ENCODE measurements around the gene PLAAT5. TPM values are rescaled to one million over a fixed set of nuclear protein-coding genes. Genes with fewer than 3 reads are reported as not detected.
A peak's percentile ranks its signal among the peaks of the same experiment; 100 is the strongest.
"Not testable (repeated sequence)": the region's sequence is repeated elsewhere in the genome, so short reads cannot be mapped to it uniquely, and the experiment has no call there.

PLAAT5 gene
- total RNA-seq, 2 donors from 2014 or later: 0.11 TPM; not detected in 1

DNA sequence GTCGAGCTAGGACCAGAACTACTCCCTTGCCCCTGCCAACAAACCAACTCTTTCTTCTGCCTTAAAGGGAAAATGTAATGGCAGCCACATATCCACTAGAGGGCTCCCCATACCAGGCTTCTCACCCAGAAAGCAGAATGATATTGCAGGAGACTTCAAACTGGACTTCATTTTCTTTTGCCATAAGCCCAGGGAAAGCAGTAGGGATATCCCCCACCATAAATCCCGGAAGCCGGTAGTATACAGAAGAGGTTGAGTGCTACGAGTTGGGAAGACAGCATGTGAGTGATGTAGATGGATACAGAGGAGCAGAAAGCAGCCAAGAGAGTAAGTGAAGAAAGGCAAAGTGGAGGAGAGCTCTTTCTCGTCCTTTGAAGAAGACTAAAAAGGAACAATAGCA is 12.1 kb downstream of the PLAAT5 start:
- H3K4me1 Mint-ChIP-seq: no peaks in the 10 kb centered on the region
- H3K36me3 Mint-ChIP-seq (ENCODE audit: low read depth): no peaks in the 10 kb centered on the region
- H3K9me3 Mint-ChIP-seq: peaks cover 6% of the 10 kb centered on the region

DNA sequence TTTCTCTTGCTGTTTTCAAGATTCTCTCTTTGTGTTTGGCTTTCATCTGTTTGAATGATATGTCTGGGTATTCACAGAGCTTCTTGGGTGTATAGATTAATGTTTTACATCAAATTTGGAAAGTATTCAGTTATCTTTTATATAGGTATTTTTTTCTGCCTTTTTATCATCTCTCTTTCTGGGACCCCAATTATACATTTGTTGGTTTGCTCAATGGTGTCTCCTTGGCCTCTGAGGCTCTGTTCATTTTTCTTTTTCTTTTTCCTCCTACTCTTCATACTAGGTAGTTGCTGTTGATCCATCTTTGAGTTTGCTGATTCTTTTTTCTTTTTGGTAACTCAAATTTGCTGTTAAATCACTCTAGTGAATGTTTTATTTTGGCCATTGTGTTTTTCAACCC is 14.3 kb downstream of the PLAAT5 start:
- peaks cover 6% of the 10 kb centered on the region for H3K9me3 Mint-ChIP-seq
- no peak for ATAC-seq (replicated peaks)
- H3K27ac Mint-ChIP-seq: no peak overlapping the region
- no peaks in the 10 kb centered on the region for H3K4me1 Mint-ChIP-seq
- H3K27me3 Mint-ChIP-seq: peaks cover 6% of the 10 kb centered on the region
- no peaks in the 10 kb centered on the region for H3K36me3 Mint-ChIP-seq (ENCODE audit: low read depth)
- no peak overlapping the region for H3K4me3 Mint-ChIP-seq

More for the DNA sequence above, 12.1 kb downstream of the PLAAT5 start:
- Mint-ChIP-seq H3K4me3 (no peak overlapping the region), H3K27me3 (peaks cover 11% of the 10 kb centered on the region), H3K27ac (no peak overlapping the region)
- ATAC-seq (replicated peaks): peak; percentile 75

DNA sequence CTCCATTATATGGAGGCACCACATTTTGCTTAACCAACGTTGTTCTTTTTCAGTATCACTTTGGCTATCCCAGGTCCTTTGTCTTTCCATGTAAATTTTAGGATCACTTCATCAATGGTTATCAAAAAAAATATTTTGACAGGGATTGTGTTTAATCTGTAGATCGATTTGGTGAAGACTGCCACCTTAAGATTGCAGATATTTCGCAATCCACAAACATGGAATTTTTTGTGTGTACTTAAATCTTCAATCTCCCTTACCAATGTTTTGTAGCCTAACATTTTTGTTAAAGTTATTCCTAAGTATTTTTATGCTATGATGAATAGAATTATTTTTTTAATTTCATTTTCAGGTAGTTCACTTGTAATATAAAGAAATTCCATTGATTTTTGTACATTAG is 18.6 kb downstream of the PLAAT5 start:
- ATAC-seq (replicated peaks): no peak
- peaks cover 11% of the 10 kb centered on the region for H3K27me3 Mint-ChIP-seq
- no peak overlapping the region for H3K27ac Mint-ChIP-seq
- no peaks in the 10 kb centered on the region for H3K4me1 Mint-ChIP-seq
- no peak overlapping the region for H3K4me3 Mint-ChIP-seq
- H3K9me3 Mint-ChIP-seq: peaks cover 6% of the 10 kb centered on the region
- H3K36me3 Mint-ChIP-seq (ENCODE audit: low read depth): no peaks in the 10 kb centered on the region

DNA sequence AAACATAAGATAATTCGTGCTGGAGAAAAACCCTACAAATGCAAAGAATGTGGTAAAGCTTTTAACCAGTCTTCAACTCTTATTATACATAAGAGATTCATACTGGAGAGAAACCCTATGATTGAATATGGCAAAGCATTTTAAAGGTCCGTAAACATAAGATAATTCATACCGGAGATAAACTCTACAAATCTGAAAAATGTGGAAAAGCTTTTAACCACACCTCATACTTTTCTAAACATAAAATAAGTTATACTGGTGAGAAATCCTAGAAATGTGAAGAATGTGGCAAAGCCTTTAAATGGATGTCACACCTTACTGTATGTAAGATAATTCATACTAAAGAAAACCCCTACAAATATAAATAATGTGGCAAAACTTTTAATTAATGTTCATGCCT is 20.7 kb downstream of the PLAAT5 start:
- Mint-ChIP-seq H3K9me3 (no peaks in the 10 kb centered on the region), H3K36me3 (ENCODE audit: low read depth) (no peaks in the 10 kb centered on the region), H3K4me1 (no peaks in the 10 kb centered on the region), H3K27me3 (peaks cover 5% of the 10 kb centered on the region), H3K4me3 (no peak overlapping the region), H3K27ac (no peak overlapping the region)
- ATAC-seq (replicated peaks): no peak

DNA sequence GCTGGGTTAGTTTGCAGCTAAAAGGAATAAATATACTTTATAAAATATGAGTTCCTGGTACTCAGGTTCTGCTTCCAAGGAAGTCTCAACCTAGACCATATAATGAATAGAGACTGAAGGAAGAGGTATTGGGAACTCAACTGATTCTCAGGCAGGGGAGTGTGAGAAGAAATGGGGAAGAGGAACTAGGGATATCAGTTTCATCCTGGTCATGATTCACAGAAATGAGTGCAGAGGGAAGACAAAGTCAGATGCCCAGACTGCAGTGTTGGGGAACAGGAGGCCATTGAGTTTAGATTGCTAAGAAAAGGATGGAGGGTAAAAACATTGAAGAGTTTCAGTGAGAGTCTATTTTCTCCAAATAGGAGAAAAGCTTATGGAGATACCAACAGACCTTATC is 28.8 kb downstream of the PLAAT5 start:
- Mint-ChIP-seq H3K27ac (no peak overlapping the region), H3K36me3 (ENCODE audit: low read depth) (no peaks in the 10 kb centered on the region), H3K4me1 (no peaks in the 10 kb centered on the region), H3K27me3 (peaks cover 22% of the 10 kb centered on the region), H3K9me3 (no peaks in the 10 kb centered on the region), H3K4me3 (no peak overlapping the region)
- no peak for ATAC-seq (replicated peaks)

DNA sequence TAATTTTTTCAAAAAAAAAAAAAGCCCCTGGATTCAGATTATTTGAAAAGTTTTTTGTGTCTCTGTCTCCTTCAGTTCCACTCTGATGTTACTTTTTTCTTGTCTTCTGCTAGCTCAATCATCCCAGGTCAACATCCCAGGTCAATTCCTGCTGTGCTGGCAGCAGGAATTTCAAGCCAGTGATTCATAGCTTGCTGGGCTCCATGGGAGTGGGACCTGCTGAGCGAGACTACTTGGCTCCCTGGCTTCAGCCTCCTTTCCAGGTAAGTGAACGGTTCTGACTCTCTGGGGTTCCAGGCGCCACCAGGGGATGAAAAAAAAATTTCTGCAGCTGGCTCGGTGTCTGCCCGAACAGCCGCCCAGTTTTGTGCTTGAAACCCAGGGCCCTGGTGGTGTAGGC is 31.4 kb downstream of the PLAAT5 start:
- H3K9me3 Mint-ChIP-seq: no peaks in the 10 kb centered on the region
- H3K36me3 Mint-ChIP-seq (ENCODE audit: low read depth): no peaks in the 10 kb centered on the region
- peaks cover 22% of the 10 kb centered on the region for H3K27me3 Mint-ChIP-seq
- ATAC-seq (replicated peaks): no peak
- H3K27ac Mint-ChIP-seq: no peak overlapping the region
- H3K4me3 Mint-ChIP-seq: no peak overlapping the region
- no peaks in the 10 kb centered on the region for H3K4me1 Mint-ChIP-seq

DNA sequence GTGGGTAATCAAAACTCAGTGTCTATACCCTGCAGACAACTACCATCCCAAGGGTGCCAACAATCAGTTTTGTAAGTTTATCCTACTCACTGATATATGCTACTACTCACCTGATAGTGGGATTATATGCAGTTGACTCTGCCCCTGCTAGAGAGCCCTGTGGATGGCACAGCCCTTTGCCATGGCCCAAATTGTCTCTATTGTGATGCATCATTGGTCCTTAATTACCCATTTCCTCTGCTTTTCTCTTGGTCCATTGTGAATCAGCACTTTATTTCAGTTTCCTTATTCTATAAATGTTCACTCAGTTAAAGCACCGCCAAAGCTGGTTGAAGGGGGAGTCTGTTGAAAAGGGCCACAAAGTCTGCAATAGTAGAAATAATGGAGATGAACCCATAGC is 42.3 kb downstream of the PLAAT5 start:
- peaks cover under 1% of the 10 kb centered on the region for H3K4me1 Mint-ChIP-seq
- no peaks in the 10 kb centered on the region for H3K36me3 Mint-ChIP-seq (ENCODE audit: low read depth)

DNA sequence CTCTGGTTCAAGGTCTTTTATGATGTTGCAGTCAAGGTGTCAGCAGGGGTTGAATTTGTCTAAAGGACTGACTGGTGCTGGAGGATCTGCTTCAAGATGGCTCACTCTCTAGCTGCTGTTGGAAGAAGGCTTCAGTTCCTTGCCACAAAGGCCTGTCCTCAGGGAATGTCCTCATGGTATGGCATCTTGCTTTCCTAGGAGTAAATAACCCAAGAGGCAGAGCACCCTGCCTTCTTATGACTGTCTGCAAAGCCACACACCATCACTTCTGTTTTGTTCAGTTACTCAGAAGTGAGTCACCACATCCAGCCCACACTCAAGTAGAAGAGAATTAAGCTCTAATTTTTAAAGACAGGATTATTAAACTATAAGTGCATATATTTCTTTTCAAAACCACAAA is 45.2 kb downstream of the PLAAT5 start:
- H3K36me3 Mint-ChIP-seq (ENCODE audit: low read depth): no peaks in the 10 kb centered on the region
- ATAC-seq (replicated peaks): peak; percentile 61
- no peaks in the 10 kb centered on the region for H3K9me3 Mint-ChIP-seq
- no peaks in the 10 kb centered on the region for H3K27me3 Mint-ChIP-seq
- H3K27ac Mint-ChIP-seq: peak overlapping the region; percentile 35
- peak overlapping the region; percentile 17 for H3K4me3 Mint-ChIP-seq
- H3K4me1 Mint-ChIP-seq: peaks cover 8% of the 10 kb centered on the region

More for the DNA sequence above, 42.3 kb downstream of the PLAAT5 start:
- Mint-ChIP-seq H3K27me3 (no peaks in the 10 kb centered on the region), H3K27ac (no peak overlapping the region), H3K9me3 (no peaks in the 10 kb centered on the region), H3K4me3 (no peak overlapping the region)
- ATAC-seq (replicated peaks): no peak

DNA sequence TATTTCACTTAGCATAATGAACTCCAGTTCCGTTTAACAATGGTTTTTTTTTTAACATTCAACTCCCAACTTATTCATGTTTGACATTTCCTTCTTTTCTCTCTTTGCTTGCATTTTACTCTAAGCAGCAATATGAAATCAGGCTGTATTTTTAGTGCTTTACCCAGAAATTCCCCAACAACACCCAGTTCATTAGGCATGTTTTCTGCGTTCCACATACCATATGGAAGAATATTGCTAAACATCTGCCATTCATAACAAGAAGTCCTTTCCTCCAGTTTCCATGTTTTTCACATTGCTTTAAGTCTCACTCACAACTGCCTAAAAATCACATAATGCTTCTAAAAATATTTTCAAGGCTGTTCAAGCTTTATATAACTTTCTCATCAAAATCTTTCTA is 45.8 kb downstream of the PLAAT5 start:
- no peaks in the 10 kb centered on the region for H3K9me3 Mint-ChIP-seq
- H3K4me3 Mint-ChIP-seq: peak overlapping the region; percentile 17
- H3K4me1 Mint-ChIP-seq: peaks cover 8% of the 10 kb centered on the region
- peak overlapping the region; percentile 35 for H3K27ac Mint-ChIP-seq
- no peaks in the 10 kb centered on the region for H3K36me3 Mint-ChIP-seq (ENCODE audit: low read depth)
- no peak for ATAC-seq (replicated peaks)
- H3K27me3 Mint-ChIP-seq: no peaks in the 10 kb centered on the region

DNA sequence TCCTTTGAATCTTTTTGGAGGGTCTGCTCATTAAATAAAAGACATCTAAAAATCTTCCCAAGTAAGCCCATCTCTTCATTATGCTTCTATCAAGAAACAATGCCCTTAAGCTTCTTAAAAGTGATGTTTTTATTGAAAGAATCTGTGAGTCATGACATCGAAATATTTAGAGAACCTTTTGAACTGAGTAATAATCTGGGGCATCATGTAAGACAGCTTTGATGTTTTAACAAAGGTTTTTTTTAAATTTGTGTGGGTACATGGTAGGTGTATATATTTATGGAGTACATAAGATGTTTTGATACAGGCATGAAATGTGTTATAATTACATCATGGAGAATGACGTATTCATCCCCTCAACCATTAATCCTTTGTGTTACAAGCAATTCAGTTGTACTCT is 46.8 kb downstream of the PLAAT5 start:
- H3K9me3 Mint-ChIP-seq: no peaks in the 10 kb centered on the region
- no peaks in the 10 kb centered on the region for H3K27me3 Mint-ChIP-seq
- peaks cover 8% of the 10 kb centered on the region for H3K4me1 Mint-ChIP-seq
- no peaks in the 10 kb centered on the region for H3K36me3 Mint-ChIP-seq (ENCODE audit: low read depth)
- H3K4me3 Mint-ChIP-seq: no peak overlapping the region
- ATAC-seq (replicated peaks): peak; percentile 60
- H3K27ac Mint-ChIP-seq: peak overlapping the region; percentile 92

DNA sequence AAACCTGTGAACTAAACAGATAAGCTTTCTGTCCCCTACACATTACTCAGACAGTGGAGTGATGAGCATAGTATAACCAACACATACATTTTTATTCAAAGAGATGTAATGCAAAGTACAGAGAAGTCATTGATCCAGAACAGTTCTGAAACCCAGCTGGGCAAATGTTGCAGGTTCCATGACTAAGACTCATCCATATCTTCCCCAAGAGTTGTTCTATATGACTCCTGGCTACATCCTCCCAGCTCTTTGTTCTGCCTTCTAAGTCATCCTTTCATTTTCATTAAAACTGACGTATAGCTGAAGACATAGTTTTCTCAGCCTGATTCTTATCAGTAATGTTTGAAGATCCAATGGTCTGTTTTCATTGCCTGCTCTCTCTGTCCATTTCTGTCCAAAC is 47.3 kb downstream of the PLAAT5 start:
- Mint-ChIP-seq H3K27ac (peak overlapping the region; percentile 92), H3K4me1 (peaks cover 8% of the 10 kb centered on the region), H3K9me3 (no peaks in the 10 kb centered on the region), H3K4me3 (no peak overlapping the region), H3K36me3 (ENCODE audit: low read depth) (no peaks in the 10 kb centered on the region), H3K27me3 (no peaks in the 10 kb centered on the region)
- peak; percentile 91 for ATAC-seq (replicated peaks)

DNA sequence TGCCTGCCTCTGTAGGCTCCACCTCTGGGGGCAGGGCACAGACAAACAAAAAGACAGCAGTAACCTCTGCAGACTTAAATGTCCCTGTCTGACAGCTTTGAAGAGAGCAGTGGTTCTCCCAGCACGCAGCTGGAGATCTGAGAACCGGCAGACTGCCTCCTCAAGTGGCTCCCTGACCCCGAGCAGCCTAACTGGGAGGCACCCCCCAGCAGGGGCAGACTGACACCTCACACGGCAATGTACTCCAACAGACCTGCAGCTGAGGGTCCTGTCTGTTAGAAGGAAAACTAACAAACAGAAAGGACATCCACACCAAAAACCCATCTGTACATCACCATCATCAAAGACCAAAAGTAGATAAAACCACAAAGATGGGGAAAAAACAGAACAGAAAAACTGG is 55.1 kb downstream of the PLAAT5 start:
- H3K27ac Mint-ChIP-seq; H3K36me3 Mint-ChIP-seq (ENCODE audit: low read depth); H3K4me1 Mint-ChIP-seq; H3K9me3 Mint-ChIP-seq; H3K4me3 Mint-ChIP-seq; ATAC-seq (replicated peaks): not testable (repeated sequence)
- peaks cover 26% of the 10 kb centered on the region for H3K27me3 Mint-ChIP-seq

DNA sequence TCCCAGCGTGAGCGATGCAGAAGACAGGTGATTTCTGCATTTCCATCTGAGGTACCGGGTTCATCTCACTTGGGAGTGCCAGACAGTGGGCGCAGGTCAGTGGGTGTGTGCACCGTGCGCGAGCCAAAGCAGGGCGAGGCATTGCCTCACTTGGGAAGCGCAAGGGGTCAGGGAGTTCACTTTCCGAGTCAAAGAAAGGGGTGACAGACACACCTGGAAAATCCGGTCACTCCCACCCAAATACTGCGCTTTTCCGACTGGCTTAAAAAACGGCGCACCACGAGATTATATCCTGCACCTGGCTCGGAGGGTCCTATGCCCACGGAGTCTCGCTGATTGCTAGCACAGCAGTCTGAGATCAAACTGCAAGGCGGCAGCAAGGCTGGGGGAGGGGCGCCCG is 55.6 kb downstream of the PLAAT5 start:
- H3K27ac Mint-ChIP-seq; H3K4me1 Mint-ChIP-seq; H3K4me3 Mint-ChIP-seq; ATAC-seq (replicated peaks); H3K36me3 Mint-ChIP-seq (ENCODE audit: low read depth); H3K9me3 Mint-ChIP-seq: not testable (repeated sequence)
- peaks cover 26% of the 10 kb centered on the region for H3K27me3 Mint-ChIP-seq

DNA sequence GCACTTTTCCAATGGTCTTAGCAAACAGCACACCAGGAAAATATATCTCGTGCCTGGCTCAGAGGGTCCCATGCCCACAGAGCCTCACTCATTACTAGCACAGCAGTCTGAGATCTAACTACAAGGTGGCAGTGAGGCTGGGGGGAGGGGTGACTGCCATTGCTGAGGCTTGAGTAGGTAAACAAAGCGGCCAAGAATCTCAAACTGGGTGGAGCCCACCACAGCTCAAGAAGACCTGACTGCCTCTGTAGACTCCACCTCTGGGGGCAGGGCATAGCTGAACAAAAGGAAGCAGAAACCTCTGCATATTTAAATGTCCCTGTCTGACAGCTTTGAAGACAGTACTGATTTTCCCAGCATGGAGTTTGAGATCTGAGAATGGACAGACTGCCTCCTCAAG is 60.2 kb downstream of the PLAAT5 start:
- H3K9me3 Mint-ChIP-seq; H3K27ac Mint-ChIP-seq; H3K4me3 Mint-ChIP-seq; H3K4me1 Mint-ChIP-seq; H3K36me3 Mint-ChIP-seq (ENCODE audit: low read depth); ATAC-seq (replicated peaks): not testable (repeated sequence)
- peaks cover 38% of the 10 kb centered on the region for H3K27me3 Mint-ChIP-seq

DNA sequence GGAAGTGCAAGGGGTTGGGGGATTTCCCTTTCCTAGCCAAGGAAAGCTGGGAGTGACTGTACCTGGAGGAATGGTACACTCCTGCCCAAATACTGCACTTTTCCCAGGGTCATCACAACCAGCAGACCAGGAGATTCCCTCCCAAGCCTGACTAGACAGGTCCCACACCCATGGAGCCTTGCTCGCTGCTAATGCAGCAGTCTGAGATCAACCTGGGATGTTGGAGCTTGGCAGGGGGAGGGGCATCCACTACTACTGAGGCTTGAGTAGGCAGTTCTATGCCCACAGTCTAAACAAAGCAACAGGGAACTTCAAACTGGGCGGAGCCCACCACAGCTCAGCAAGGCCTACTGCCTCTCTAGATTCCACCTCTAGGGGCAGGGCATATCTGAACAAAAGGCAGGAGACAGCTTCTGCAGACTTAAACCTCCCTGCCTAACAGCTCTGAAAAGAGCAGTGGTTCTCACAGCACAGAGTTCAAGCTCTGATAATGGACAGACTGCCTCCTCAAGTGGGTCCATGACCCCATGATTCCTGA is 62.9 kb downstream of the PLAAT5 start:
- Mint-ChIP-seq H3K4me1 (no peaks in the 10 kb centered on the region), H3K9me3 (peaks cover 3% of the 10 kb centered on the region), H3K4me3 (no peak overlapping the region), H3K27me3 (peaks cover 31% of the 10 kb centered on the region), H3K36me3 (ENCODE audit: low read depth) (no peaks in the 10 kb centered on the region), H3K27ac (no peak overlapping the region)
- no peak for ATAC-seq (replicated peaks)
